Dedifferentiated amniotic fluid mesenchymal stem cell (primary cell): ENCODE results near the gene ITPKB.
"Not testable (repeated sequence)": the region's sequence is repeated elsewhere in the genome, so short reads cannot be mapped to it uniquely, and the experiment has no call there.

Source experiments
- DNase-seq: peaks from one replicate; pipeline ENCODE4 v3.0.0-alpha.2; 2016; ENCODE audit errors: extremely low spot score

ITPKB gene

DNA sequence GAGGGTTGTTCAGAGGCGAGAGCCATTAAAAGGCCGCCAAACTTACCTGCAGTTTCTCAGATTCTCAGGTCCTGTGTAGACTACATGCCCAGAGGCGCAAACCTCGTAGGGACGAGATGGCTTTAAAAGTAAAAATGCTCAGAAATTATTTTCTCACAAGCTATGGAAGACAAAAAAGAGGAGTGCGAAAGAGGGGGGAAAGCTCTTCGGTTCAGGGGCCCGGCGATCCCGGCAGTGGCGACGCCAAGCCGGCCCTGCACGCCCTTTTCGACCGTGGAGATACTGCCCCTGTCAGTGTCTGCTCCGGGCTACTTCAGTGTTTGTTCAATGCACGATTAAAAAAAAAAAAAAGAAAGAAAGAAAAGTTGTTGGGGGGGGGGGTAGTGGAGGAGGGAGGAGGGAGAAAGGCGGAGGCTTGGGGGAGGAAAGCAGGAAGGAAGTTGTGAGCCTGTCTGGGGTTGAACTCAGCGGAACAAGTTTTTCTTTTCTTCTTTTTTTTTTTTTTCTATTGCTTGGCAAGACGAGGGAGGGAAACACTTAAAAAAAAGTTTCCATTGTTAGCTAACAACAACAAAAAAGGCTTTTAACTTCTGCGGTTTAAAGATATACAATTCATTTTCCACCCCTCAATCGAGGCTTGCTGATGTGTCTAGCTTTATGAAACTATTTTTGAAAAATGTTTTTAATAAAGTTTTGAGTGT lies at the start of gene ITPKB:
ITPKB (minus strand) TSS at position 288 of the 701 bp plus-strand sequence. CDS start 1,824 bp downstream, outside the sequence.
- peak; percentile 40 for DNase-seq

DNA sequence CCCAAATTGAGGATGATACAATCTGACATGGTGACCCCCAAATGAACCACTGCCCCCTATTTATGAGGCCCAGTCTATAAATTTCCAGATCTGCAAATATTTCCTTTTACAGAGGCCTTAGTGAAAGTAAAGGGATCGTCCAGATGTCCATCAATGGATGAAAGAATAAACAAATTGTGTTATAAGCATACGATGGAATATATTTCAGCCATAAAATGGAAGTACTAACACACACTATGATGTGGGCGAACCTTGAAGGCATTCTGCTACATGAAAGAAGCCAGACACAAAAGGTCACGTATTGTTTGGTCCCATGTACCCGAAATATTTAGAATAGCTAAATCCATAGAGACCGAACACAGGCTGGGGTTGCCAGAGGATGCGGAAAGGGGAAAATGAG lies 48.6 kb upstream of the ITPKB start:
- DNase-seq: no peak

- no peak for DNase-seq
Measured at GRCh38 chr1:226787071-226787470, 48.0 kb upstream of the ITPKB start.

GRCh38 chr1:226786550-226786949 lies 47.5 kb upstream of the ITPKB start:
- DNase-seq: no peak

GRCh38 chr1:226785805-226786204 lies 46.7 kb upstream of the ITPKB start:
- no peak for DNase-seq

DNA sequence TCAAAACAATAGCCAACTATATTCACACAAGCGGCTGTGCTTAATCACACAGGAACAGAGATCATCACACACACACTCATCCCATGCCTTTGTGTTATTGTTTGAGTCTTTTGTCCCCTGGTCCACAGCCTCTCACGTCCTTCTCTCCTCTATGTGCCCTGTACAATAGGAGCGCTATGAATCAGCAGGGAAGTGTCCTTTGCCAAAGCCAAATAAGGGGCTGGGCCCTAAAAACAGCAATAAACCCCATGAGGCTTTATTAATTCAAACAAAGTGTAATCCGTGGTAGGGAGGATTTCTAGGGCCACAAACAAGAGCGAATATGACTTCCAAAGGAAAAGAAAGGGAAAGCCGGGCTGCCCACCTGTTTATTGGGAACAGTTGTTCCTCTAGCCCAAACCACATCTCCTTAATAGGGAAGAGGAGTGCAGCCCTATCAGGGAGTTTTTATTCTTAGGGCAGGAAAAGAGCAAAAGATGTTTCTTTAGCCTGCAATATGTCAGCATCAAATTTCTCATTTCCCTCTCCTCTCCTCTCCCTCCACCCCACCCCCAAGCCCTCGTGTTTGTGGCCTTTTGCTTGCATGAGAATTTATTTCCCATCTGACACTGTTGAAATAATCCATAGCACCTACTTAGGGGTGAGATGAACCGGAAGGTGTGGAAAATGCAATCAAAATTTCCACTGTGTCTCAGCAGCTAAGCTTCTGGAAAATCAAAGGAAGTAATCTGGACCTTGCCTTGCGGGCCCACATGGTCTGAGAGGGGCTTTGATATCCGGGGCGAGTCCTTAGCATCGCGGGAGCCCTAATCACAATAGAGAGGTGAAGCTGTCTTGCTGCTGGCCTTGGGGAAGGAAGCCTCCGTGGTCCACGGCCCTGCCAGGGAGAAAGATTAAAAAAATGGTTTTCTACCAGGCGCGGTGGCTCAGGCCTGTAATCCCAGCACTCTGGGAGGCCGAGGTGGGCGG lies 45.3 kb upstream of the ITPKB start:
- no peak for DNase-seq

GRCh38 chr1:226782845-226783601 lies 43.9 kb upstream of the ITPKB start:
- no peak for DNase-seq

DNA sequence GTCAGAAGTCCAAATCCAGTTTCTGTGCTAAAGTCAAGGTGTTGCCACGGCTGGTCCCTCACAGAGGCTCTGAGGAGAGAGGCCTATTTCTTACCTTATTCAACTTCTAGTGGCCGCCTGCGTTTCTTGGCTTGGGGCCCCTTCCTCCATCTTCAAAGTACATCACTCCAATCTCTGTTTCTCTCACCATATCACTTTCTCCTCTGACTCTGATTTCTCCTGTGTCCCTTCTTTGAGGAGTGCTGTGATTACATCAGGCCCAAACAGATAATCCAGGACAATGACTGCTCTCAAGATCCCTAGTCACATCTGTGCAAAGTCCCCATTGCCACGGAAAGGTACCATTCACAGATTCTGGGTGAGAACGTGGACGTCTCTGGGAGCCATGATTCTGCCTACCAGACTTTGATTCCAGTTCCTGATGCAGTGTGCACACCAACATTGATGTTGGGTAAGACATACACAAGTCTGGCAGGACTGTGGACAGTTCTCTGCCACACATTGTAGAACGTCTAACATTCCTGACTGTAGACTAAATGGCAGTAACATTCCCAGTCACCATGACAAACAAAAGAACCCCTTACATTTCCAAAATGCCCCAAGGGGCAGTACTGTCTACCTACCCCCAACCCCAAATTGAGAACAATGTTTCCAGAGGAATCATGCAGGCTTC lies 43.0 kb upstream of the ITPKB start:
- no peak for DNase-seq

GRCh38 chr1:226779561-226779960 lies 40.5 kb upstream of the ITPKB start:
- no peak for DNase-seq

- peak; percentile 90 for DNase-seq
Measured at GRCh38 chr1:226778657-226779058, 39.6 kb upstream of the ITPKB start.

DNA sequence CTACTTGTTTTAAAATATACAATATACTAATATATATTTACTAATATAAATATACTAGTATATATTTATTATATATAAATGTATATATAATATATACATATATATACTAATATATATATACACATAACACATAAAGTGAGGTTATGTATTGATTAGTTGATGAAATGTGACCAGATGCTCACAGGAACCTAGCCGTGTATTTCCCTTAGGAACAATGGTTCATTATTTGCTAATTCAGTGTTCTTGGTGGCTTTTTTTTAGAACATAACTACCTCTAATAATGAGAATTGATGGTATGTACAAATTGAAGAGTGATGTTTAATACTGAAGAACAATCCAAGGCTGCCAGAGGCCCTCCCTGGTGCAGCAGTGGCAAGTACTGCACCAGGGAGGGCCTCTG lies 37.9 kb upstream of the ITPKB start:
- no peak for DNase-seq

GRCh38 chr1:226776066-226776465 lies 37.0 kb upstream of the ITPKB start:
- DNase-seq: no peak

GRCh38 chr1:226772446-226773139 lies 33.5 kb upstream of the ITPKB start:
- DNase-seq: no peak

GRCh38 chr1:226767170-226767569 lies 28.1 kb upstream of the ITPKB start:
- DNase-seq: not testable (repeated sequence)

- no peak for DNase-seq
Measured at GRCh38 chr1:226766565-226766964, 27.5 kb upstream of the ITPKB start.

- no peak for DNase-seq
Measured at GRCh38 chr1:226764533-226764932, 25.5 kb upstream of the ITPKB start.

DNA sequence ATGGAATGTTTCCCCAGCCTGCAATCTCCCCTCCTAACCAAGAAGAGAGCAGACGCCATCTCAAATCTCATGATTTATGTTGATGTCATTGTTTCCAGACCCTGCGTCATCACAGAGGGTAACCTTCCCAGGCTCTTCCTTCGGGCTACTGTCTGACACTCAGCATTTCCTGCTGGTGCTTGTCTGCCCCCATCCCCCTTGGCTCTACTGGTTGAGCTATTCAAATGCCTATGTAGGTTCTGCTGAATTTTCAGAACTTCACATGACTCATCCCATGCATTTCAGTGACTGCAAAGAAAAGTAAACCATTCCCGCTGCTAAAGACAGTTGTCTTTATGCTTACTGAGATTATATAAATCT lies 24.8 kb upstream of the ITPKB start:
- peak; percentile 29 for DNase-seq

GRCh38 chr1:226762988-226763904 lies 24.2 kb upstream of the ITPKB start:
- DNase-seq: no peak

DNA sequence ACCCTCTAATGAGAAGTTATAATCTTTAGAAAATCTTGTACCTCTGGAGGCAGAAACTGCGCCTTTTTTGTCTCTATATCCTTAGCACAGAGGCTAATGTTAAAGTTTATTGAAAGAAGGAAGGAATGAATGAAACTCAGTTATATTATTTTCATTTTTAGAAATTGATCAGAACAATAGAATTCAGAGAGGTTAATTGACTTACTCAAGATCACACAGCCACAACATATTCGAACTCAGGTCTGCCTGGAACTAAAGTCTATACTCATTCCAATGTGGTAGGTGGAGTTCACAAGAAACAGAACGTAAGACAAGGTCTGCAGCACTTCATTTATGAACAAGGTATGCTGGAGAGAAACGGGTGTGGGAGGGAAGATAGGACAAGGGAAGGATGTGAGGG lies 23.0 kb upstream of the ITPKB start:
- DNase-seq: no peak

DNA sequence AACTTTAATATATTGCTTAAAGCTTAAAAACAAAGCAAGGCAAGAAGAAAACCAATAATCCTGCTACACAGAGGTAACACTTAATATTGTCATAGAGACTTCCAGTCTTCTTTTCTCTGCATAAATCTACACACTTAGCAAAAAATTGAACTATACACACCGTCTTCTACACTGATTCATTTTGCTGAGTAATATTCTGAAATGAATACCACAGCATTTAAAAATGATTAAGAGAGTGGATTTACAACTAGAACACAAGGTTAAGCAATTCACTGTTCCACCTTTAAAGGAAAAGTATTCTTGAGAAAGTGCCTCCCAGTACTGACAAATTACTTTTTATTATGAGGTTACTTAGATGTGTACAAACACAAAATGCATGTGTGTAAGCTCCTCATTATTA lies 22.2 kb upstream of the ITPKB start:
- DNase-seq: no peak
